HG02870 (cell line): ENCODE data around the gene TRAPPC3L.

Experiments used
- ATAC-seq: cut with Tn5 transposase; IDR thresholded peaks from one replicate; pipeline ENCODE4 v1.9.1; 2021; ENCODE audit warnings: mild to moderate bottlenecking, moderate library complexity; ENCODE audit not compliant: unreplicated experiment

The TRAPPC3L gene

GRCh38 chr6:116545651-116546050 lies at the start of gene TRAPPC3L:
Gene TRAPPC3L (minus strand): TSS chr6:116545684. CDS start chr6:116545514, 170 bp downstream.
- ATAC-seq: no peak

GRCh38 chr6:116595247-116595646 lies 49.8 kb upstream of the TRAPPC3L start:
- ATAC-seq: no peak

GRCh38 chr6:116586738-116587137 lies 41.3 kb upstream of the TRAPPC3L start:
- ATAC-seq: no peak

GRCh38 chr6:116586276-116586675 lies 40.8 kb upstream of the TRAPPC3L start:
- no peak for ATAC-seq

GRCh38 chr6:116580198-116580597 lies 34.7 kb upstream of the TRAPPC3L start:
- no peak for ATAC-seq

- ATAC-seq: no peak
Measured at GRCh38 chr6:116579143-116579542, 33.7 kb upstream of the TRAPPC3L start.

GRCh38 chr6:116578335-116578734 lies 32.9 kb upstream of the TRAPPC3L start:
- ATAC-seq: no peak

GRCh38 chr6:116577486-116577885 lies 32.0 kb upstream of the TRAPPC3L start:
- no peak for ATAC-seq

GRCh38 chr6:116575227-116575626 lies 29.7 kb upstream of the TRAPPC3L start:
- ATAC-seq: no peak

GRCh38 chr6:116572162-116572561 lies 26.7 kb upstream of the TRAPPC3L start:
- ATAC-seq: no peak

- ATAC-seq: no peak
Measured at GRCh38 chr6:116571683-116572000, 26.2 kb upstream of the TRAPPC3L start.

- ATAC-seq: peak; percentile 92
Measured at GRCh38 chr6:116570856-116571682, 25.6 kb upstream of the TRAPPC3L start, which contains the start of gene RWDD1. Gene RWDD1 (plus strand): TSS chr6:116571504. CDS start chr6:116571583, 79 bp downstream.

GRCh38 chr6:116568821-116569755 lies 23.6 kb upstream of the TRAPPC3L start:
- no peak for ATAC-seq

- ATAC-seq: no peak
Measured at GRCh38 chr6:116568111-116568510, 22.6 kb upstream of the TRAPPC3L start.

GRCh38 chr6:116564921-116565872 lies 19.7 kb upstream of the TRAPPC3L start:
- ATAC-seq: no peak

GRCh38 chr6:116564311-116564710 lies 18.8 kb upstream of the TRAPPC3L start:
- ATAC-seq: no peak

- no peak for ATAC-seq
Measured at GRCh38 chr6:116563830-116564229, 18.3 kb upstream of the TRAPPC3L start.

- ATAC-seq: no peak
Measured at GRCh38 chr6:116562614-116563013, 17.1 kb upstream of the TRAPPC3L start.

- ATAC-seq: no peak
Measured at GRCh38 chr6:116562019-116562403, 16.5 kb upstream of the TRAPPC3L start.

GRCh38 chr6:116561377-116562018 lies 16.0 kb upstream of the TRAPPC3L start:
- ATAC-seq: no peak
